WTC11 (cell line): ENCODE data around the gene SYS1.

Source experiments
- CTCF ChIP-seq: fragments of 200-600 bp; IDR thresholded peaks from 2 replicates; pipeline ENCODE4 v1.8.0; 2022; ENCODE audit warnings: antibody characterized with exemption
- MAX ChIP-seq: sonication (generic); formaldehyde crosslinking; IDR thresholded peaks from 2 replicates; pipeline ENCODE4 v1.8.0; 2022; ENCODE audit warnings: mild to moderate bottlenecking, missing genetic modification reagents
- NR1H2 ChIP-seq: sonication (generic); formaldehyde crosslinking; IDR thresholded peaks from 2 replicates; pipeline ENCODE4 v1.9.0; 2021; ENCODE audit warnings: mild to moderate bottlenecking, moderate library complexity, missing genetic modification reagents
- RELA ChIP-seq: sonication (generic); formaldehyde crosslinking; IDR thresholded peaks from 2 replicates; pipeline ENCODE4 v1.8.1; 2022; ENCODE audit warnings: missing genetic modification reagents, mild to moderate bottlenecking, borderline replicate concordance
- USF1 ChIP-seq: sonication (generic); formaldehyde crosslinking; IDR thresholded peaks from 2 replicates; pipeline ENCODE4 v1.8.0; 2022; ENCODE audit warnings: mild to moderate bottlenecking, missing genetic modification reagents
- ZMAT4 ChIP-seq: fragments of 250-450 bp; sonication (Bioruptor Pico); IDR thresholded peaks from 2 replicates; pipeline ENCODE4 v1.9.0; 2021; ENCODE audit warnings: mild to moderate bottlenecking
- ZNF232 ChIP-seq: sonication (generic); formaldehyde crosslinking; IDR thresholded peaks from 2 replicates; pipeline ENCODE4 v1.8.0; 2022; ENCODE audit warnings: mild to moderate bottlenecking, missing genetic modification reagents

- TF ChIP-seq NR1H2 (CRISPR knock-in tag) = no peak
- no peak for TF ChIP-seq MAX
- TF ChIP-seq RELA (CRISPR knock-in tag) = no peak
- TF ChIP-seq CTCF = no peak
- no peak for TF ChIP-seq ZNF232 (CRISPR knock-in tag)
- no peak for TF ChIP-seq ZMAT4 (CRISPR knock-in tag)
- TF ChIP-seq USF1 (CRISPR knock-in tag) = no peak
Measured at GRCh38 chr20:45409521-45410272, 46.7 kb downstream of the SYS1 start.
